IPS-18a (cell line): ENCODE results near the gene CWF19L1.
"Not testable (repeated sequence)": the region's sequence is repeated elsewhere in the genome, so short reads cannot be mapped to it uniquely, and the experiment has no call there.

Experiments
- H3K27ac ChIP-seq: one replicate; pipeline ENCODE4 v1.5.1; 2013; ENCODE audit warnings: low read length
- H3K27me3 ChIP-seq: one replicate; pipeline ENCODE4 v1.6.1; 2013; ENCODE audit warnings: mild to moderate bottlenecking, low read length; ENCODE audit not compliant: control insufficient read depth, insufficient read depth
- H3K36me3 ChIP-seq: one replicate; pipeline ENCODE4 v1.6.1; 2013; ENCODE audit warnings: low read depth, low read length; ENCODE audit not compliant: control insufficient read depth
- H3K4me1 ChIP-seq: one replicate; pipeline ENCODE4 v1.6.1; 2013; ENCODE audit warnings: low read depth, low read length; ENCODE audit not compliant: control insufficient read depth
- H3K4me3 ChIP-seq: one replicate; pipeline ENCODE4 v1.5.1; 2013; ENCODE audit warnings: low read length
- H3K9ac ChIP-seq: one replicate; pipeline ENCODE4 v1.6.1; 2013; ENCODE audit warnings: mild to moderate bottlenecking, low read length, moderate library complexity
- H3K9me3 ChIP-seq: one replicate; pipeline ENCODE4 v1.6.1; 2013; ENCODE audit warnings: low read depth, low read length; ENCODE audit not compliant: control insufficient read depth

CWF19L1 gene

GRCh38 chr10:100267239-100268104 lies at the start of gene CWF19L1:
TSS of gene CWF19L1 (minus strand) at chr10:100267638. CDS start at chr10:100267593, 45 bp downstream.
- Histone ChIP-seq H3K9me3 (no peaks in the 10 kb centered on the region), H3K9ac (peak within 1 kb of the TSS; percentile 83), H3K4me1 (no peaks in the 10 kb centered on the region), H3K27me3 (no peaks in the 10 kb centered on the region), H3K27ac (no peak within 1 kb of the TSS), H3K4me3 (peak within 1 kb of the TSS; percentile 99), H3K36me3 (no peaks in the 10 kb centered on the region)

DNA sequence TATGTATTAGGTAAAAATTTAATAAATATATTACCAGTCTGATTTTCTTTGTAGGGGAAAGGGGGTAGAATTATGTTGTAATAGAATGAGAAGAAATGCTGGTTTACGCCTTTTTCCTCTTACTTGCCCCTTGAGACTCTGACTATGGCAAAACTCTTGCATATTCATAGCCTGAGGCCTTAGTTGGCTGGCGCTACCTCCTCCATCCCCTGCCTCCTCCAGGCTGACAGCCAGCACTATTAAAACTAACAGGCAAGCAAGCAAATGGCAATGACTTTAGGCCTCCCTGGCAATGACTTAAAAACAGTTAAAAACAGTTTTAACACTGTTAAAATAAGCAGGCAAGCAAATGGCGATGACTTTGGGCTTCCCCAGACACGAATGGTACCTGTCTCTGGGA lies 48.2 kb upstream of the CWF19L1 start:
- H3K9ac ChIP-seq, result no peak overlapping the region
- H3K4me3 ChIP-seq, result no peak overlapping the region
- no peaks in the 10 kb centered on the region for H3K4me1 ChIP-seq
- H3K27me3 ChIP-seq, result no peaks in the 10 kb centered on the region
- no peak overlapping the region for H3K27ac ChIP-seq
- H3K9me3 ChIP-seq, result no peaks in the 10 kb centered on the region
- H3K36me3 ChIP-seq, result no peaks in the 10 kb centered on the region

- Histone ChIP-seq H3K4me1 (no peaks in the 10 kb centered on the region), H3K27ac (no peak overlapping the region), H3K9ac (no peak overlapping the region), H3K9me3 (no peaks in the 10 kb centered on the region), H3K4me3 (no peak overlapping the region), H3K36me3 (no peaks in the 10 kb centered on the region), H3K27me3 (no peaks in the 10 kb centered on the region)
Observed at GRCh38 chr10:100311298-100311697, 43.9 kb upstream of the CWF19L1 start.

GRCh38 chr10:100307684-100308083 lies 40.2 kb upstream of the CWF19L1 start:
- H3K9ac ChIP-seq, result no peak overlapping the region
- no peaks in the 10 kb centered on the region for H3K27me3 ChIP-seq
- H3K36me3 ChIP-seq, result no peaks in the 10 kb centered on the region
- no peaks in the 10 kb centered on the region for H3K9me3 ChIP-seq
- no peak overlapping the region for H3K4me3 ChIP-seq
- no peaks in the 10 kb centered on the region for H3K4me1 ChIP-seq
- no peak overlapping the region for H3K27ac ChIP-seq

DNA sequence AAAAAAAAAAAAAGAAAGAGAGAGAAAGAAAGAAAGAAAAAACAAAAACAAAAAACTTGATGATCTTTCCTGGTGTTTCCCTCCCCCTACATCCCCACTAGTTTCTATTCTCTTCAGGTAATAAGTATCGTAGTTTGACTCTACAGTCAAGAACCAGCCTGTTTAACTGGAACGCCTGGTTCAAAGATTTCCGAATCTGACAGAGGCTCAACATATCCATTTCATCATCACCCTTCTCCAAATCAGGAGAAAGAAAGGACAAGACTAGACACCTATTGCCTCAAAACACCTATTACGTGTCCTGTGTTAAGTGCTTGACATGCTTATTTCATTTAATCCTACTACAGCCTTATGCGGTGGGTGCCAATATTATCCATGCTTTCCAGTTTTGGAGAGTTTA lies 39.4 kb upstream of the CWF19L1 start:
- H3K4me1 ChIP-seq, result peaks cover 5% of the 10 kb centered on the region

DNA sequence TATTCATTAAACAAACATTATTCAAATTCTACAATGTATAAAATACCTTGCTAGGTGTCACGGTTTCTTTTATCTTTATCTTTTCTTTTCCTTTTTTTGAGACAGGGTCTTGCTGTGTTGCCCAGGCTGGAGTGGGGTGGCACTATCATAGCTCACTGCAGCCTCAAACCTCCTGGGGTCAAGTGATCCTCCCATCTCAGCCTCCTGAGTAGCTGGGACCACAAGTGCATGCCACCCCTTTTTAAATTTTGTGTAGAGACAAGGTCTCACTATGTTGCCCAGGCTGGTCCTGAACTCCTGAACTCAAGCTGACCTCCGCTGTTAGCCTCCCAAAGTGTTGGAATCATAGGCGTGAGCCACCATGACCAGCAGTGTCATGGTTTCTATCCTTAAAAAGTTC lies 37.0 kb upstream of the CWF19L1 start:
- H3K9me3 ChIP-seq, result no peaks in the 10 kb centered on the region
- no peaks in the 10 kb centered on the region for H3K36me3 ChIP-seq
- no peak overlapping the region for H3K27ac ChIP-seq
- no peak overlapping the region for H3K4me3 ChIP-seq
- H3K9ac ChIP-seq, result no peak overlapping the region
- peaks cover 6% of the 10 kb centered on the region for H3K4me1 ChIP-seq
- H3K27me3 ChIP-seq, result no peaks in the 10 kb centered on the region

More for the DNA sequence above, 39.4 kb upstream of the CWF19L1 start:
- no peak overlapping the region for H3K27ac ChIP-seq
- no peak overlapping the region for H3K9ac ChIP-seq
- no peak overlapping the region for H3K4me3 ChIP-seq
- no peaks in the 10 kb centered on the region for H3K36me3 ChIP-seq
- H3K27me3 ChIP-seq, result no peaks in the 10 kb centered on the region
- no peaks in the 10 kb centered on the region for H3K9me3 ChIP-seq

DNA sequence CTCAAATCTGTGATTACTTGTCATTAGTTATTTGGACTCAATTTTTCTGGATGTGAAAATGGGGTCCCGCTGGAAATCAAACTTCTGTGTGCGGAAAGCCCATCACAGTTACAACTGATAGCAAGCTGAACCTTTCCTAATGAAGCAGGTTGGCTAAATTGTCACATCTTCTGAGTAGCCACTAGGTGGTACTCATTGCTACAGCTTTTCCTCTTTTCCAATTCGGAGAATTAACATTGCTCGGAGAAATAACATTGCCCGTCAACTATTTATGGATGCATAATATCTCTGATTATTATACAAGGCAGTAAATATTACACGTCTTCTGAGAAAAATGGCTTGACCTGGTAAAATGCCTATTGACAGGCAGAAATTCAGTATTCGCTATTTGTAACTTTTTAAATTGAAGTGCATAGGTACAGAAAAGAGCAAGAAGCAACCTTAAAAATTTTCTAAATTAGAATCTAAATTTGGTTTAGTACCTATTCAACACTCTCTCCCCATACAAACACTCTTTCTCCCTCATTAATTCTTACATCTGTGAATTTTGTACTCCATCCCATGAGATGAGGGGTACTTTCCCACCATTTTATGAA lies 36.4 kb upstream of the CWF19L1 start:
- no peaks in the 10 kb centered on the region for H3K27me3 ChIP-seq
- peaks cover 6% of the 10 kb centered on the region for H3K4me1 ChIP-seq
- no peak overlapping the region for H3K4me3 ChIP-seq
- no peak overlapping the region for H3K27ac ChIP-seq
- H3K36me3 ChIP-seq, result no peaks in the 10 kb centered on the region
- no peaks in the 10 kb centered on the region for H3K9me3 ChIP-seq
- no peak overlapping the region for H3K9ac ChIP-seq

DNA sequence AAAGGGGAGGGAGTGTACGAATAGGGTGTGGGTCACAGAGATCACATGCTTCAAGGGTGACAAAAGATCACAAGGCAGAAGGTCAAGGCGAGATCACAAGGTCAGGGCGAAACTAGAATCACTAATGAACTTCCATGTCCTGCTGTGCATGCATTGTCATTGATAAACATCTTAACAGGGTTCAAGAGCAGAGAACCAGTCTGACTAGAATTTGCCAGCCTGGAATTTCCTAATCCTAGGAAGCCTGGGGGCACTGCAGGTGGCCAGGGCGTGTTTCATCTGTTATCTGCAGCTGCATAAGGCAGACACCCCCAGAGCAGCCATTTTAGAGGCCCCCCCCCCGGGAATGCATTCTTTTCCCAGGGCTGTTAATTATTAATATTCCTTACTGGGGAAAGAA lies 33.7 kb upstream of the CWF19L1 start:
- H3K36me3 ChIP-seq, H3K27me3 ChIP-seq, H3K9ac ChIP-seq, H3K4me3 ChIP-seq, H3K27ac ChIP-seq, H3K9me3 ChIP-seq: not testable (repeated sequence)
- H3K4me1 ChIP-seq, result peaks cover 10% of the 10 kb centered on the region

- Histone ChIP-seq H3K4me1 (peaks cover 9% of the 10 kb centered on the region), H3K9ac (no peak overlapping the region), H3K36me3 (no peaks in the 10 kb centered on the region), H3K9me3 (no peaks in the 10 kb centered on the region), H3K27ac (no peak overlapping the region), H3K4me3 (no peak overlapping the region), H3K27me3 (no peaks in the 10 kb centered on the region)
Observed at GRCh38 chr10:100297242-100297641, 29.8 kb upstream of the CWF19L1 start.

- H3K36me3 ChIP-seq, result no peaks in the 10 kb centered on the region
- H3K27ac ChIP-seq, result no peak overlapping the region
- no peaks in the 10 kb centered on the region for H3K9me3 ChIP-seq
- no peaks in the 10 kb centered on the region for H3K27me3 ChIP-seq
- H3K4me1 ChIP-seq, result peaks cover 5% of the 10 kb centered on the region
- no peak overlapping the region for H3K4me3 ChIP-seq
- H3K9ac ChIP-seq, result no peak overlapping the region
Observed at GRCh38 chr10:100293066-100293465, 25.6 kb upstream of the CWF19L1 start.

GRCh38 chr10:100292300-100292699 lies 24.9 kb upstream of the CWF19L1 start:
- H3K9me3 ChIP-seq, H3K27ac ChIP-seq, H3K9ac ChIP-seq, H3K4me1 ChIP-seq, H3K27me3 ChIP-seq, H3K4me3 ChIP-seq, H3K36me3 ChIP-seq: not testable (repeated sequence)

DNA sequence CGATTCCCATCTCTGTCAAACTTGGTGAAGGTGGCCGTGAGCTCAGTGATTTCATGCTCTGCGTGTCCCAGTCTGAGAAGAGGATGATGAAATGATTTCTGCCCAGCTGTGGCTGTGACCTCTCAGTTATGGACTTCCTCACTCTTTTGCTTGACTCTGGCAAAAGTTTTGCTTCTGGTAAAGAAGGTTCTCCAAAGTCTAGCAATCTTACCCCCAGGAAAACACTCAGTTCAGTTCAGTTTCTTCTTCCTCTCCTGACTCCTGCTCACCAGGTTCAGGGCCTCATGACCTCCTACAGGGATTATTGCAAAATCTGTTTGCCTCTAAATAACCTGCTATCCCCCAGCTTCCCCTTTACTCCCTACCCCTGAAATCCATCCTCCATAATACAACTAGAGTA lies 23.9 kb upstream of the CWF19L1 start:
- no peaks in the 10 kb centered on the region for H3K36me3 ChIP-seq
- no peak overlapping the region for H3K9ac ChIP-seq
- peaks cover 5% of the 10 kb centered on the region for H3K4me1 ChIP-seq
- H3K4me3 ChIP-seq, result no peak overlapping the region
- H3K9me3 ChIP-seq, result no peaks in the 10 kb centered on the region
- H3K27me3 ChIP-seq, result no peaks in the 10 kb centered on the region
- H3K27ac ChIP-seq, result no peak overlapping the region
